GM19328 (cell line): ENCODE data around the gene INPP5A.
"Not testable (repeated sequence)": the region's sequence is repeated elsewhere in the genome, so short reads cannot be mapped to it uniquely, and the experiment has no call there.

Source experiments
- ATAC-seq: cut with Tn5 transposase; IDR thresholded peaks from one replicate; pipeline ENCODE4 v1.9.1; 2021; ENCODE audit warnings: mild to moderate bottlenecking, moderate library complexity; ENCODE audit not compliant: unreplicated experiment

The INPP5A gene

DNA sequence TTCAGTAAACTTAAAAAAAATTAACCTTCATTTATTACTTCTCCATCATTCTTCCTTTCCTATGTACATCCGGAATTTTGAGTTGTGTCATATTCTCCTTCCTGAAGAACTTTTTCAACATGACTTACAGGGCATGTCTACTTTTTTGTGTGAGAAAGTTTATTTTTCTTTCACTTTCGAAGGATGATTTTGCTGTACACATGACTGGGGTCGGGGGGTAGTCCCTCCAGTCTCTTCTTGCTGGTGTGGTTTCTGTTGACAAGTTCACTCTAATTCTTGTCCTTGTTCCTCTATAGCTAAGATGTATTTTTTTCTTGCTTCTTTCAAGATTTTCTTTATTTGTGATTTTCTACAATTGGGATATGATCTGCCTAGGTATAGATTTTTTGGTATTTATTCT lies 55.8 kb downstream of the INPP5A start:
- ATAC-seq, result peak; percentile 49

DNA sequence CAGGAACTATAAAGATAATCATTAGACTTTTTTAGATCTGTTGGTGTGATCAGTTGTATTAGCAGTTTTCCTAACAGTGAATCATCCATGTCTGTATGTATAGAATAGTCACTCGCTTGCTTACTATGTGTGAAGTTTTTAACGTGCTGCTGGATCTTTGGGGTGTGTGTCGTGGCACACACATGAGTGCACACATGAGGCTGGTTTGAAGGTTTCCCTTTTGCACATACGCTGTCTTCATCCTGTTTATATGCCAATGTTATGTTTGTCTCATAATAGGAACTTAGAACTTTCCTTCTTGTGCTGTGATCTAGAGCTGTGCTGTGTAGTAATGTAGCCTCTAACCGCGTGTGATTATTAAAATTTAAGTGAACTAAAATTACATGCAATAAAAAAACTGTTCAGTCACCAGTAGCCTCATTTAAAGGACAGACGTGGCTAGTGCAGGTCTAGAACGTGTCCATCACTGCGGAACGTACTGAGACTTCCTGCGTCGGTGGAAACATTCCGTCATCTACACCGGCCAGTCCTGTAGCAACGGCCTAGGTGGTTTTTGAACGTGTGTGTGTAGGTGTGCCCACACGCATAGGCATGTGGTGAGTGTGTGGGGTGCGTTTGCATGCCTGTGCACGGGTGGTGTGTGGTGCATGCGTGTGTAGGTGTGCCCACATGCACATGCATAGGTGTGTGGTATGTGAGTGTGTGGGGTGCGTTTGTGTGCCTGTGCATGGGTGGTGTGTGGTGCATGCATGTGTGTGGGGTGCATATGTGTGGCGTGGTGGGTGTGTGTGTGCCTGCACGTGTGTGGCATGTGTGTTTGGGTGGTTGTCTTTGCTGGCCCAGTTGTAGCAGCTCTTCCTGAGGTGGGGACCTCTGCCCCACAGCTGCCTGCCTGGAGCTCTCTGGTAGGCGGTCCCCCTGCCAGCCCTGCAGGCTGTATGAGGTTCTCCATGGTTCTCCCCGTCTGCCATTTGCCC lies 56.6 kb downstream of the INPP5A start:
- ATAC-seq, result peak; percentile 73

DNA sequence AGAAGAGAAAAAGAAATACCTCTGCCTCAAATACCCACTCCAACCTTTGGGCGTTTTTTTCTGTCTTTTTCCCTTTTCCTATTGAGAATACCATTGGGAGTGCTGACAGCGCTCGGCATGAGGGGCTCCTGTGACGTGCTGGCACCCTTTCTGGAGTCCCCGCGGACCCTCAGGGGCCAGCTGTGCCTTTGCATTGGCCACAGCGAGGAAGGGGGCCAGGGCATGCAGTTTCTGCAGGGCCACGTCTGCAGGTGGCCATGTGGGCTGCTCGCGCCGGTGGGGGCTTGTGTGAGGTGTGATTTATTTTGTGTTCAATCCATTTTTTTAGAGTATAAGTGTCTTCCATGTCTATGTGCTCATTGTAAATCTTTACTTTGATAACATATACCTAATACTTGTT lies 57.4 kb downstream of the INPP5A start:
- ATAC-seq, result no peak

DNA sequence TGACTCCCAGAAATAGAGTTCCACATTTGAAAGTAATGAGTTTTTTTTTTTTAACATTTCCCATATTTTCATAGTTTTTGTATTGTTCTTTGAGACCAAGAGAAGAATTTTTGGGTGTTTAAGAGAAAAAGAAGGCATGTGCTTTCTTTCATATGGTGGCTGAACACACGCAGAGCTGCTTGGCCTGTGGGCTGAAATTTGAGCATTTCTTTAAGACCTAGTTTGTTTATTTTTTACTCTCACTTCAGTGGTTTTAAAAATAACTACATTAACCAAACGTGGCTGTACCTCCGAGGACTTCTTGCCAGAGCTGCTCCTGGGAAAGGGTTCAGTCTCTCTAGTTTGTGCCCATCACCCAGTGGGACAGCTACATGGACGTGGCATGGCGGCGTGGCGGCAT lies 58.3 kb downstream of the INPP5A start:
- ATAC-seq, result no peak

GRCh38 chr10:132596742-132597279 lies 59.2 kb downstream of the INPP5A start:
- ATAC-seq, result no peak

GRCh38 chr10:132597654-132598053 lies 60.1 kb downstream of the INPP5A start:
- no peak for ATAC-seq

GRCh38 chr10:132599023-132599618 lies 61.5 kb downstream of the INPP5A start:
- not testable (repeated sequence) for ATAC-seq

GRCh38 chr10:132599732-132600131 lies 62.1 kb downstream of the INPP5A start:
- no peak for ATAC-seq

DNA sequence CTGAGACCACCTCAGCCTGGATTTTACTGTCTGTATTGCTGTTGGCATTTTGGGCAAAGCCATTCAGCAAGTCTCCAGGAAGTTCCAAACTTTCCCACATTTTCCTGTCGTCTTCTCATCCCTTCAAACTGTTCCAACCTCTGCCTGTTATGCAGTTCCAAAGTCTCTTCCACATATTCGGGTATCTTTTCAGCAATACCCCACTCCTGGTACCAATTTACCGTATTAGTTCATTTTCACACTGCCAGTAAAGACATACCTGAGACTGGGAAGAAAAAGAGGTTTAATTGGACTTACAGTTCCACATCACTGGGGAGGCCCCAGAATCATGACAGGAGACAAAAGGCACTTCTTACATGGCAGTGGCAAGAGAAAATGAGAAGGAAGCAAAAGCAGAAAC lies 62.8 kb downstream of the INPP5A start:
- ATAC-seq, result no peak

DNA sequence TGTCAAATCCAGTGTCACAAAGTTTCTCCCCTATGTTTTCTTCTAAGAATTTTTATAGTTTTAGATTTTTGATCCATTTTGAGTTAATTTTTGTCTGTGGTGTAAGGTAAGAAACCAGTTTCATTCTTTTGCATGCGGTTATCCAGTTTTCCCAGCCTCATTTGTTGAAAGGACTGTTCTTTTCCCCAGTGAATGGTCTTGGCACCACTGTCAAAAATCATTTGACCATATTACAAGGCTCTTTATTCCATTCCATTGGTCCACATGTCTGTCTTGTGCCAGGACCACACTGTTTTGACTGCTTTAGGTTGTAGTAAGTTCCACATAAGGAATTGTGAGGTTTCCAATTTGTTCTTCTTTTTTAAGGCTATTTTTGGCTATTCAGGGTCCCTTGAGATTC lies 64.0 kb downstream of the INPP5A start:
- no peak for ATAC-seq

GRCh38 chr10:132602614-132603013 lies 65.0 kb downstream of the INPP5A start:
- ATAC-seq, result no peak

DNA sequence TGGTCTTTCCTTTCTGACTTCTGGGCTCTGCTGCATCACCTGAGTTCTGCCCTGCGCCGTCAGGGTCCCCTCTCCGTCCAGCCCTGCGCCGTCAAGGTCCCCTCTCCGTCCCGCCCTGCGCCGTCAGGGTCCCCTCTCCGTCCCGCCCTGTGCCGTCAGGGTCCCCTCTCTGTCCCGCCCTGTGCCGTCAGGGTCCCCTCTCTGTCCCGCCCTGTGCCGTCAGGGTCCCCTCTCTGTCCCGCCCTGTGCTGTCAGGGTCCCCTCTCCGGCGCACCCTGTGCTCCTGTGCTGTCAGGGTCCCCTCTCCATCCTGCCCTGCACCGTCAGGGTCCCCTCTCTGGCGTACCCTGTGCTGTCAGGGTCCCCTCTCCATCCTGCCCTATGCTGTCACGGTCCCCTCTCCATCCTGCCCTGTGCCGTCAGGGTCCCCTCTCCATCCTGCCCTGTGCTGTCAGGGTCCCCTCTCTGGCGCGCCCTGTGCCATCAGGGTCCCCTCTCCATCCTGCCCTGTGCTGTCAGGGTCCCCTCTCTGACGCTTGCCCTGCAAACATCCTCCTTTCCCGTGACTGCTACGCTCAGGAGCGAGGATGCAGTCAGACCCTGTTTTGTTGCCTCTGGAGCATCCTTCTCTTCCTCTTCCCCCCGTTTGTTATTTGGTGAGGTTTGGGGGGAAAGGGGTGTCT lies 66.4 kb downstream of the INPP5A start:
- no peak for ATAC-seq

GRCh38 chr10:132604686-132605085 lies 67.1 kb downstream of the INPP5A start:
- ATAC-seq, result no peak

DNA sequence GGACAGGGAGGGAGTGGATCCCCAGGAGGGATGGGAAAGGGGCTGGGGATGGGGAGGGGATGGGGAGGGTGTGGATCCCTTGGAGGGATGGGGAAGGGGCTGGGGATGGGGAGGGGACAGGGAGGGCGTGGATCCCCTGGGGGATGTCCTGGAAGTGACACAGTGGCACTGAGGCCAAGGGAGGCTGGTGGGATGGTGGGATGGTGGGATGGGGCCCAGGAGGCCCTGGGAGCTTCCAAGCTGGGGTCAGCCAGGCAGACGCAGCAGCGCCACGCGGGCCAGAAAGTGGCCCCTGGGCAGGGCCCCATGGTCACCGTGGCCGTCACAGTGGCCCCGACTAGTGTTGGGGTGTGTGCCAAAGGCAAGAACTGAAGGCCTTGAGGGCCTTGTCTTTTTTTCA lies 67.8 kb downstream of the INPP5A start:
- ATAC-seq, result no peak

- ATAC-seq, result no peak
Observed at GRCh38 chr10:132606031-132606491, 68.5 kb downstream of the INPP5A start.

DNA sequence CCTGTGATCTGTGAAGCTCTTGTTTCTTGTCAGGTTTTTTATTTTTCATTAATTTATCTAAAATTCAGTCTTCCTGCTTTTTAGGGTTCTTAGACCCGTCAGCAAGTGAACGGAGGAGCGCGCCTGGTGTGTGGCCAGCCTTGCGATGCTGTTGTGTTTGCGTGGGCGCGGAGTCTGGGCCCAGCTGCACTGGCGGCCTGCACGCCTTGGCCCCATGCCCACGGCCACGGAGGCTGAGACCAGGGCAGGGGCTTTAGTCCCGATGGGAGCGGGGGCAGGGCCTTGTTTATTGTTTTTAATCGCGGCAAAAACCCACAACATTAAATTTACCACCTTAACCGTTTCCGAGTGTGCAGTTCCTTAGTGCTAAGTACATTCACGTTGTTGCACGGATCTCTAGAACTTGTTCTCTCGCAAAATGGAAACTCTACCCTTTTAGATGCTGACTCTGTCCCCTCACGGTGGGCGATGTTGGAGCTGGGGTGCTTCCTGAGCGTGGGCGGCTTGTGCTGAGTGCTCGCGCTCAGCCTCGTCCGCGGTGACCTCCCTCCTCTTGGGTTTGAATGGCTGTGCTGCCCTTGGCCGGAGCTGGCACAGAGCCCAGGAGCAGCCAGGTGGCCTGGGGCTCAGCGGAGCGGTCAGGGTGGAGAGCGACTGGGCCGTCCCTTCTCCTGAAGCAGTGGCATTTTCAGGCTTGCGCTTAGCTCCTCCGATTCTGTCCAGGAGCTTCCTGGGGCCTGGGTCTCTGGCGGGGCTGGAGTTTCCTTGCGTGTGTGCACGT lies 69.1 kb downstream of the INPP5A start:
- no peak for ATAC-seq

DNA sequence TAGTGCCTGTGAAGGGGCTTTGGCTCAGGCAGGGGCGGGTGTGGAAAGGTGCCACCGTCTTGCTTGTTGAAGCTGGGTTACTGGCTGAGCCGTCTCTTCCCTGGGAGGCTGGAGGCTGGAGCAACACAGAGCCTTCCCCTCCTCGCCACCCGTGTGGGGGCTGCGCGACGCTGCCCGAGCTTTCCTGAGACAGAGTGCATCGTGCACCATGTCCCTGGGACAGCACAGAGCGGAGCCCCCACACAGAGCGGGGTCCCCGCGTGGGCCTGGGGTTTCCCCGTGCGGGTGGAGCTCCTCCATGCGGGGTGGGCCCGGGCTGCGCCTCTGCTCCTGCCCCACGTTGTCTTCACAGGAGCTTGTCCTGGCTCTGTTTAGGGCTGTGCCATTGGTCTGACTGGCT lies 69.9 kb downstream of the INPP5A start:
- ATAC-seq, result no peak

DNA sequence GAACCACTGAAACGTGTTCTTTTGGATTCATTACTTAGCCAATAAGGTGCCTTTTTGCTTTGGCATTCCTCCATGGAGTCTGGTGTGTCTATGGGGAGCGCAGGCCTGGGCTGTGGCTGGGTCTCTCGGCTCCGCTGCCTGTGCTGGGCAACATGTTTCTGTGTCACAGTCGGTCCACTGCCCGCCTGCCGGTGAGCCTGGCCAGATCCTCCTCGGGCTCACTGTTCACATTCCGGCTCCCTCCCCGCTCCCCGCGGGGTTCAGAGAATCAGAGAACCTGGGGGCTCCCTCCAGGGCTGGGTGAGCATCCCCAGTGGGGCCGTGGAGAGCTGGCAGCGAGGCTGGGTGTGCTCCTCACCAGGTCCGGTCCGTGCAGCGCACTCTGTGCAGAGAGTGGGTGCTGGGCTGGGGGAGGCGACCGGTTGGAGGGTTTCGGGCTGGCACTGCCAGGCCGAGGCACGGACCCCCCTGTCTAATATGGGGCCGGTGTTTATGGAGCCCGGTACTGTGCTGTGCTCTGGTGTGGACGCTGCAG lies 70.4 kb downstream of the INPP5A start:
- no peak for ATAC-seq

DNA sequence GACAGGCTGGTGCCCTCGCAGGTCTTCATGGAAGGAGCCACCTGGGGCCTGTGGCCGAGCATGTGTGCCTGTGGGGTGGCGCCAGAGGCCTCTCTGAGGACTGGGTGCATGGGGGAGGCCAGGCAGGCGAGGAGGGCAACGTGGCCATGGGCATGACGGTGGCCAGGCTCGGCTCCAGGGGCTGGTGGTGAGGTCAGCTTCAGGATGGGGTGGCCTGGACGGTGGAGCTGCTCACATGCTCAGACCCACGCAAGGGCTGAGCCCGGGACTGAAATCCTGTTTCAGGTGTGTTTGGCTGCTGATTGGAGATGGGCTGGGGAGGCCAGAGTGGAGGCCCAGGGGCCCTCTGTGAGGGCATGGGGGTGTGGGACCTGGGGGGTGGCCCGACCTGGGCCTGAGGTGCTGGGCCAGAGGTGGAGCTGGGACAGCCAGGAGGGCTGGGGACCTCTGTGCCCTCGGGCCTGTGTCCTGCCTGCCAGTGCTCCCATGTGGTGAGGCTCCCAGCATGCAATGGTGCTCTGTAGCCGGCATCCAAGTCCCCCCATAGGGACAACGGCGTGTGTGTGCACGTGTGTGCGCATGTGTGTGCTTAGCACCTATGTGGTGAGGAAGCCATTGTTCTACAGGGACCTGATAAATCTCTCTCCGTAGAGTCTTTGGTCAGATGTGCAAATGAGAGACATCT lies 71.1 kb downstream of the INPP5A start:
- no peak for ATAC-seq

DNA sequence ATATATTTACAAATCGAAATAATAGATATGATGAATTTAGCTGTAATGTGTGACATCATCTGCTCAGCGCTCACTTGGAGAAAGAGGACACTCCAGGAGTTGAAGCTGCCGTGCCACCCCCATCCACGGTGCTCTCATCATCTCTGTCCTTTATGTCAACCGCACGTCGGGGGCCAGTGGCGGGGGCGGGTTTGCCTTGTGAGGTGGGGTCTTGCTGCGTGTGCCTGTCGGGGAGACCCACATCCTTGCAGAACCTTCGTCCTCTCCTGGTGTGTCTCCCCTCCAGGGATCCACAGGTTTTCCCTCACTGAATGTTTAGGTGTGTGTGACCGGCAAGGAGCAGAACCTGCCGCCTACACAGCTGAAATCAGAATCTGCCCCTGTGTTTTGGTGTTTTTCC lies 71.6 kb downstream of the INPP5A start:
- ATAC-seq, result no peak
